GM18867 (cell line): ENCODE results near the gene TTC6.

Experiments
- ATAC-seq: cut with Tn5 transposase; IDR thresholded peaks from one replicate; pipeline ENCODE4 v1.9.1; 2021; ENCODE audit warnings: mild to moderate bottlenecking, moderate library complexity; ENCODE audit not compliant: unreplicated experiment

TTC6 gene

GRCh38 chr14:37595809-37596621, 586 bp downstream of the TTC6 start:
- peak; percentile 67 for ATAC-seq

- ATAC-seq, result no peak
Observed at GRCh38 chr14:37596790-37597472, 1.5 kb downstream of the TTC6 start.

DNA sequence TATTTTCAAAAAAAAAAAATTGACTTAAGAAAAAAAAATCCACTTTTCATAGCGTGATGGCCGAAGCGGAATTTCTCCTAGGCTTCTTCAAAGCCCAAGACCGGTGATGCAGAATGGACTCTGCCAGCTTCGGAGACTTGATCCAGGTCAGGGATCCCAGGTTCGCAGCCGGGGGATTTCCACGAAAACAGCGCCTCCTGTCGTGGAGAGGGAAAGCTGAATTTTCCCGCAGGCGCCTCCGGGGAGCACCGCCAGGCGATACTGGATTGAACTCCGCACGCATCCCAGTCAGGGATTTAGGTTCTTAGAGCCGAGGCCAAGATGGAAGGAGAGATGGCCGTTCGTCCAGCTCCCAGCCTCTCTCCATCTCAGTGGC, 2.1 kb downstream of the TTC6 start:
- ATAC-seq, result no peak

DNA sequence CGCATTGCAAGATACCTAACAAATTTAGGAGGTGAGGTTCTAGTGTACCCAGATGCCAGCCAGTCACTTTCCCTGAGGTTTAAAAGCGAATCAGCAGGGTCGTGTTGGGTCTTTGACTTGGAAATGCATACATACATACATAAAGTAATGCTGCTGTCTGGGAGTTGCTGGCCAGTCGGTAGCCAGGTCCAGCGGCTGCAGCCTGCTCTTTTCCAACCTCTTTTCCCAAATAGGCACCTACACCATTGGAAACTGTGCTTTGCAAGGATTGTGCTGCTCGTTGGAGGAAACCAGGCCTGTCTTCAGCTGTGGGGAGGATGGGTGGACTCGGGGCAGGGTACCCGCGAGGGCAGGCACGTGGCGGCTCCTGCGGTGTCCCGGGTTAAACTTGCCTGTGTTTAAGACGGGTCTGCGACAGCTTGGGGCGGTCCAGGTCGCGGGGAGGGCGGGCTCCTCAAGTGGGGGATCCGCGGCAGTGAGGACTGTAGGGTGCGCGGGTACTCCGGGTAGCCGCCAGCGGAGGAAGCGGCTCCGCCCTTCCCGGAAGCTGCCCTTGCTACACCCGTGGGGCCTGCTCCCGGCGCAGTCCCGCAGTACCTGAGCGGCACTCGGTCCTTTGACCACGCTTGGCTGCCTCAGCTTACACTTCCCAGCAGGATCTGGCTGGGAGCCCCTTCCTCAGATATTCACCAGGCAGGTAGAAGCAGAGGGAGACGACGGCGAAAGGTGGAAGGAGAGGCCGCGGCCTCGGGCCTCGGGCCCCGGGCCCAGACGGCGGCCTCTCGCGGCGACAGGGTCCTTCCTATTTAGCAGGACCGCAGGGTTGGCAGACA, 2.7 kb downstream of the TTC6 start:
- no peak for ATAC-seq

- no peak for ATAC-seq
Observed at GRCh38 chr14:37598747-37599506, 3.5 kb downstream of the TTC6 start.

DNA sequence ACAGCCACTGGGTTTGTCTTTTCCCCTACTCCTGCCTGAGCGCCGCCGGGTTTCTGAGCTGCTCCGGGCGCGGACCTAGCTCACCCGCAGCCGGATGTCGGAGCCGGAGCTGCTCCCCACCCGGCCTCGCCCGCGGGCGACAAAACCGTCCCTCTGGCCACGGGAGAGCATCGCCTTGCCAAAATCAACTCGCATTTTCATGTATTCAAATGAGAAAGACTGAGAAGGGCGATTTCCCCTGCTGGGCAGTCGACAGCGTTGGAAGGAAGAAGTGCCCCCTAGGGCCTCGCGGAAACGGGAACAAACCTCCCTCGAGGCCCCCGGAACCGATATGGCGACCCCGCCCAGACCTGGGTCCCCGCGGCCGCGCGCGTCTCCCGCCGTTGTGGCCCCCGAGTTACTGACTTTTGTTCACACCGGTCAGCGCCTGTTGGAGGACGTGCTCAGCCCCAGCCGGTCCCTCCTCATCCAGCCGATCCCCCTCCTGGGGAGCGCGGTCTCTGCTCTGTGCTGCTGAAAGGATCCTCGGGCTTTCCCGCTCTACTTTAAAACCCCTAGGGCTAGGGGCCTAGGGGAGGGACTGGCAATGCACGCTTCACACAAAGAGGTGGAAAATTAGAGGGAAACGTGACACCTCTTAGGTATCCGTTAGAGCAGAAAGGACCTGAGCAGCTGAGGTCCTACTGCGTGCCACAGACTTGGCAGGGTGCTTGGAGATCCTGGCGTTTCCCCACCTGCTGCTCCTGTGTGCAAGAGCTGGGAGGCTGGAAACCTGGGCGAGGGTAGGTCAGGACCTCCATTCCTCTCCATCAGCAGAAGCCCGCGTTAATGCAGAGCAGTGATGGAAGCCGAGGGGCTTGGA, 4.3 kb downstream of the TTC6 start:
- no peak for ATAC-seq

- no peak for ATAC-seq
Observed at GRCh38 chr14:37600880-37601741, 5.7 kb downstream of the TTC6 start.

- ATAC-seq, result no peak
Observed at GRCh38 chr14:37601865-37602264, 6.4 kb downstream of the TTC6 start.

DNA sequence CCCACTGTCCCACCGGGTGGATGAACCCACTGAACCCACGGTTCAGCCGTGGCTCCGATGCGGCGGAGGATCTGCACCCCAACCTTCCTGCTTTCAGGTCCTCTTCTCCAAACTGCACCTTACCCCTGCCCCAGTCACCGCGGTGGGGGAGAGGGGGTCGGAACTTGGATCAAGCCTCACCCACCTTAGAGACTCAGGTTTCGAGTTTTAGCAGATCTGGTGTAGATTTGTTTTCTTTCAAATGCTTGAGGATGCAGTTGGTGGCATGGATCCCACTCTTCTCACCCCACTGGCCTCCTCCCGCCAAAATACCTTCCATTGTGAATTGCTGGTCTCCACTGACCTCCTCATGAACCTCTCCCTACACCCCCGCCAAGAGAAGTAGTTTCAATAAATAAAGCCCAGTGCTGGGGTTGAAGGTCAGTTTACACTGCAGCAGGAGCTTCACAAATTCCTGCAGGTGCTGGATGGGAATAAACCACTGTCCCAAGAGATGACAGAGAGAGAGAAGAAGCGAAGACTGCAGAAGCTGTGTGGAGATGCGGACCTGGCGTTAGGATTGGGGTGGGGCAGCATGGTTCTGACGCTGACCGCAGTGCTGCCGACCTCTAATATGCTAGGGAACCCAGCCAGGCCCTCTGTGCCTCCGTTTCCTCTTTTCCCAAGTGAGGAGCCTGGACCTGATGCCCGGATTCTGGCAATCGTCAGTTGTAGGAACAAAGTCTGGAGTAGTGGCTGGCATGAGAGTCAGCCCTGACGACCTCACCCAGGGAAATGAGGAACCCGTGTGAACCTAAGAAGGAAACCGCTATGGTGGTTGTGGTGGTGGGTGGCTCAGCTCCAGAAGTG, 7.4 kb downstream of the TTC6 start:
- no peak for ATAC-seq

GRCh38 chr14:37603688-37604251, 8.3 kb downstream of the TTC6 start:
- ATAC-seq, result no peak

DNA sequence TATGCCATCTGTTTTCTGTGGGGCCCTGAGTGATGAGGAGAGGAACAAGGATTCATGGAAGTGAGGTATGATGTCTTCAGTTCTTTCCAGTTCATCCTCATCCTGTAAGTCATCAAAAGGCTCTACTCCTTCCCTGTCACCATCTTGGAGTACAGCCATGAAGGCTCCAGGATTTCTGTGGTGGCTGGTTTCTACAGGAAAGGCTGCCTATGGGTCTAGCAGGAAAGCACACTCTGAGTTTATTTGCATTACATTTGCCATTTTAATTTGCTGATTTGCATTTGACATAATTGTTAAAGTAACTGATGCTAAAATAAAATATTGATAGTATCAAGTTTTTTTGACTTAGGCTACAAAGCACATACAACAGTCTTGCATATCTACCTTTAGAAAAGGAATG, 11.2 kb downstream of the TTC6 start:
- no peak for ATAC-seq

- no peak for ATAC-seq
Observed at GRCh38 chr14:37608649-37609048, 13.2 kb downstream of the TTC6 start.

DNA sequence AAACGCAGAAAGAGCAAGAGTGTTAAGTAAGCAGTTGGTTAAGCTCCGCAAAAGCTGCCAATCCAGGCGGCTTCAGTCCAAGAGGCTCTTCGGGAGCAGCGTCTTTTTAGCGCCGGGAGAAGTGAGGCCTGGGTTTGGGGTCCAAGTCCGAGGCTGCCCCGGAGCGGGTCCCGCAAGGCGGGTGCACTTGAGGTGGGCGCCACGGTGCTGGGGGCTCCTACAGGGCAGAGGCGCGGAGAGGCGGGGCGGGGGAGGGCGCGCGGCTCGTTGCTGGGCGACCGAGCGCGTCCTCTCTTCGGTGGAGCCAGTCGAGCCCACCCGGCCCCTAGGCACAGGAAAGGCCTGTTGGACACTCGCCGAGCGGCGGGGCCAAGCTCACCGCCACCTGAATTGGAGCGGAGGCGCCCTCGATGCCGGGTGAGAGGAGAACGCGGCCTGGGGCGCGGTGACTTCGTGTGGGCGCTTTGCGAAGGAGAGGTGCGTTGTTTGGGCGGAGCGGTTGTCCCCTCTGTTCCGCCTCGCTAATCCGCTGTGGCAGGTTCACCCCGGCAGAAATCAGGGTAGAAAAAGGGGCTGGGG, 15.6 kb downstream of the TTC6 start:
- no peak for ATAC-seq

DNA sequence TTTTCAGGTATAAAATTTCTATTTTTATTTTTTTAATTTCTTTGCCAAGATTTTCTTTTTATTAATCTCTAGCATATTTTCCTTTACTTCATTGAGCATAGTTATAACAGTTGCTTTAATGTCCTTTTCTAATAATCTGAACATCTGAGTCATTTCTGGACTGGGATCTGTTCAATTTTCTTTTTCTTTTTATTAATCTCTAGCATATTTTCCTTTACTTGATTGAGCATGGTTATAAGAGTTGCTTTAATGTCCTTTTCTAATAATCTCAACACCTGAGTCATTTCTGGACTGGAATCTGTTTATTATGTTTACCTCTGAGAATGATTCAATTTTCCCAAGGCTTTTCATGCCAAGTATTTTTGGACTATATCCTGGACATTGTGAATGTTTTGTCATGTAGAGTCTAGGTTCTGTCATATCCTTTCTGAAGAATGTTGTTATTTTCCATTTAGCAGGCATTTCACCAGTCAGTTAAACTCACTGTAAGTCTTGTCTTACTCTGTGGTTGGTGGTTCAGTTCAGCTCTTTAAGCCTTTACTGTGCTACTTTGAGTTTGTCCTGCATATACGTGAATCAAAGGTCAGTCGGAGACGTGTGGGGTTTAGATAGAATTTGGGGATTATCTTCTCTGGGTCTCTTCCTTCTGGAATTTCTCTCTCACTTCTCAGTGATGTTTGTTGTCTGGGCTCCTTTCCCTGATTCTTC, 20.3 kb downstream of the TTC6 start:
- ATAC-seq, result no peak

DNA sequence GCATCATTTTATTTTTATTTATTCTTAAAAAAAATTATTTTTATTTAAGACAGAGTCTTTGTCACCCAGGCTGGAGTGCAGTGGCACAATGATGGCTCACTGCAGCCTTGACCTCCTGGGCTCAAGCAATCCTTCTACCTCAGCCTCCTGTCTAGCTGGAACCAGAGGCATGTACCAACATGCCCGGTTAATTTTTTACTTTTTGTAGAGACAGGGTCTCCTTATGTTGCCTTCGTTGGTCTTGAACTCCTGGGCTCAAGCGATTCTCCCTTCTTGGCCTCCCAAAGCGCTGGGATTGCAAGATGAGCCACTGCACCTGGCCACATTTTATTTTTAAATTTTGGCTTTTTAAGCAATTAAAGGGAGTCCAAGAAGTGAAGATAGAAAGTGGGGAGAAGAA, 21.4 kb downstream of the TTC6 start:
- ATAC-seq, result no peak

- no peak for ATAC-seq
Observed at GRCh38 chr14:37617864-37618365, 22.5 kb downstream of the TTC6 start.
